ENCODE data around the gene COL23A1.

The COL23A1 gene

DNA sequence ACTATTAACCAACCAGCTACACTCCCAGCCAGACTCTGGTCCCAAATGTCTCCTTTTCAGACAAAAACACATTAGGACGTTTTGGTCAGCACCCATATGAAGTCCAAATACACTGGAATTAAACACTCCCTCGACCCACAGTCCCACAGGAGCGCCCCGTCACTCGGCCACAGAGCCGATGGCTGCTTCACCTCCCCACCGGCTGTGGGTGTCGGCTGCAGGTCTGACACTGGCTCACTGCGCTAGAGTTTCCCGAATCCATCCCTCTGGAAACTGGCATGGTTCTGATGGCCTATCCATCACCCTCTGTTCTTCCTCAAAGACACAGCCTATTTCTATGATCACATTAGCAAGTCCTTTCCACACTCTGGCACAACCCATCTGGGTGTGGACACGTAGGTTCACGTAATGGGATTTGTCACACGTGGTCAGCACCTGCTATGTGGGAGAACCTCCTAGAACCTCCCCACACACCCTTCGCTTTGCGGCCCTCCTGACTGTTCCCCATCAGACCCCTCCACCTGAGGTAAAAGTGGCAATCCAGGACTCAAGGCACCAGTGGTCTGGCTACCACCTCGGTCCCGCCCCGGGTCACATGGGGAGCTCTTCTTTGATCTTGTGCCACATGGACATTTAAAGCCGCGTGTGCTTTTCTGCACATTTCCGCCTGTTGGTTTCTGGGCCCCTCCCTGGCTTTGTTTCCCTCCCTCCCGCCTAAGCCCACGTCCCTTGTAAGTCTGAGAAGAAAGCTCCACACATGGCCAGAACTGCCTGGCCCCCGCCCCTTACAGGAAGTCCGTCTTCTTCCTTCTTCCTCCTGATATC lies 226.5 kb downstream of the COL23A1 start:
- Histone ChIP-seq H3K4me1 (no peaks in the 10 kb centered on the region), H3K27me3 (peaks cover 0 to 36% of the 10 kb centered on the region in 2 donors), H3K36me3 (no peaks in the 10 kb centered on the region), H3K9me3 (no peaks in the 10 kb centered on the region), H3K27ac (no peak overlapping the region), H3K4me3 (no peak overlapping the region)
- no peak for DNase-seq
- TF ChIP-seq, protein P1, sequence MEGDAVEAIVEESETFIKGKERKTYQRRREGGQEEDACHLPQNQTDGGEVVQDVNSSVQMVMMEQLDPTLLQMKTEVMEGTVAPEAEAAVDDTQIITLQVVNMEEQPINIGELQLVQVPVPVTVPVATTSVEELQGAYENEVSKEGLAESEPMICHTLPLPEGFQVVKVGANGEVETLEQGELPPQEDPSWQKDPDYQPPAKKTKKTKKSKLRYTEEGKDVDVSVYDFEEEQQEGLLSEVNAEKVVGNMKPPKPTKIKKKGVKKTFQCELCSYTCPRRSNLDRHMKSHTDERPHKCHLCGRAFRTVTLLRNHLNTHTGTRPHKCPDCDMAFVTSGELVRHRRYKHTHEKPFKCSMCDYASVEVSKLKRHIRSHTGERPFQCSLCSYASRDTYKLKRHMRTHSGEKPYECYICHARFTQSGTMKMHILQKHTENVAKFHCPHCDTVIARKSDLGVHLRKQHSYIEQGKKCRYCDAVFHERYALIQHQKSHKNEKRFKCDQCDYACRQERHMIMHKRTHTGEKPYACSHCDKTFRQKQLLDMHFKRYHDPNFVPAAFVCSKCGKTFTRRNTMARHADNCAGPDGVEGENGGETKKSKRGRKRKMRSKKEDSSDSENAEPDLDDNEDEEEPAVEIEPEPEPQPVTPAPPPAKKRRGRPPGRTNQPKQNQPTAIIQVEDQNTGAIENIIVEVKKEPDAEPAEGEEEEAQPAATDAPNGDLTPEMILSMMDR (IDR thresholded peaks at IDR 0.05), result no peak
- intact Hi-C loops (cut with DNase I; ENCODE audit: low total_unique reads), result no loop called here

DNA sequence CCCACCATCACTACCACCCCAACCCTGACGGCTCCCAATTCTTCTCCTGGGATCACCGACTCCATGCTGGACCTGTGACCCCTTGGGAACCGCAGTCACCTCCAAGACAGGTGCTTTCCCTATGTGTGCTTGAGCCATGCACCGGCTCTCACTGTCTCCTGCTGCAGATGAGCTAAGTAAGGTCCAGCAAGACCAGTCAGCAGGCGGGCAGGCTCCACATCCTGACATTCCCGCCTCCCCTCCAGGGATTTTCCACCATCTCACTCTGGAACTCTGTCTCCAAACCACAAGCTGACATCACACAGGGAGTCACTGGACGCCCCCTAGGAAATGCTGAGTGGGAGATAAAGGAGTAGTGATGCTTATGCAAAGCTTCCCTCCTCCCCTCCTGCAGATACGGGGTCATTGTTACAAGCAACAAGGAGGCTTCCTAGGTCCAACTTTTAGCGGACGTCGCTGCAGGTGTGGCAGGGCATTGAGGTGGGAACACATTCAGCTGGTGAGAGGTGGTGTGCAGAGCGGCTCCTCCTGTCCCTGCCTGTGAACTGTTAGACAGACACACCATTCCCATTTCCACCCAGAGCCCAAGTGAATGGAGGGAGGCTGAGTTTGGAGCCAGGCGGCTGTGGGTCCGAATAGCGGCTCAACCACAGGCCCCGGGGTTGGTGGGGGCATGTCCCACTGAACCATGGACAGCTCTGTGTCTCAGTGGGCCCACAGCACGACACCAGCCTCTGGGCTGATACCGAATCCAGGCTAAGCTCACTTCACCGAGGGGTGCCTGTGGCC lies 228.3 kb downstream of the COL23A1 start:
- intact Hi-C loops (cut with DNase I; ENCODE audit: low total_unique reads), result no loop called here
- Histone ChIP-seq H3K4me3 (no peak overlapping the region), H3K9me3 (no peaks in the 10 kb centered on the region), H3K27me3 (peaks cover 0 to 29% of the 10 kb centered on the region in 2 donors), H3K36me3 (no peaks in the 10 kb centered on the region), H3K27ac (no peak overlapping the region), H3K4me1 (no peaks in the 10 kb centered on the region)
- TF ChIP-seq, protein P1 (IDR thresholded peaks at IDR 0.05), result no peak
- no peak for DNase-seq

DNA sequence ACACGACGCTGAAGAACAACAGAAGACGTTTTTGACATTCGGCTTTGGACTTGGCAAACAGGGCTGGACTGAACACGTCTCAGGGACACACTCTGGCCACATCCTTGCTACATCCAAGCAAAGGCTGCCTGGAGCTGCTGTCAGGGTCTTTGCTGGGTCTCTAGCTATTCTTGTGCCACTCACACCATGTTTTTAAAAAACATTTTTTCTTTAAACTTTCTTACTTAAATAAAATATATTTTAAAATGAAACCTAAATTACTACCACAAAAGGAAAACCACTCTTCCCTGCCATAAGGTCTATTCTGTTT lies 229.3 kb downstream of the COL23A1 start:
- no peak for DNase-seq
- Histone ChIP-seq H3K27me3 (peaks cover 0 to 27% of the 10 kb centered on the region in 2 donors), H3K9me3 (no peaks in the 10 kb centered on the region), H3K4me1 (peaks cover 0 to 8% (median 6%) of the 10 kb centered on the region in 4 donors), H3K36me3 (no peaks in the 10 kb centered on the region), H3K4me3 (no peak overlapping the region), H3K27ac (no peak overlapping the region)
- TF ChIP-seq, protein P1 (IDR thresholded peaks at IDR 0.05), result no peak
- intact Hi-C loops (cut with DNase I; ENCODE audit: low total_unique reads), result no loop called here

DNA sequence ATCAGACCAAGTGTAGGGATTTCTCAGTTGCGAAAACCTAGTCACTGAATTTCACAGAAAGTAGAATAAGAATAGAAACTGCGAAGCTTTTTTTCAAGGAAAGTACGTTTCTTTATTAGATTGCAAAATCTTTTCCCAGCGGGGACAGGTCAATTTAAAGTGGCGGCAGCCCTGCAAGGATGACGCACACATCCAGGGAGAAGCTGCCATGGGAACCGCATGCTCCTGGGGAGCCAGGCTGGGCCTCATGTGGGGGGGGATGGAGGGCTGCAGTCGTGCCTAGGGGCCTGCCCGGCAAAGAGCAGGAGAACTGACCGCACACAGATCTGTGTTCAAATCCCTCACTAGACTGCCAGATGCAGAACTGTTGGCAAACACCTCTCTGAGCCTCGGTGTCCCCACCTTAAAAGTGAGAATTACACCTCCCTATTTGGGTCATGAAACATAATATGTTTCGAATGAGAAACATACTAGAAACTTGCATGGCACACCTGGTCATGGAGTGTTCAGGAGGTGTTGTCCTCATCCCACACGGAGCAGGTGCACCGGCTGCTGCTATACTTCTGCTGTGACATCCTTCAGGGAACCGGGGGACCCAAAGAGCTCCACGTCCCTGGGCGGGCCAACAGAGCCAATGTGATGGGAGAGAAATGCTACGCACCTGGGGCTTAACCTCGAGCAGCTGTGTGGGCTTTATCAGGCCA lies 229.8 kb downstream of the COL23A1 start:
- intact Hi-C loops (cut with DNase I; ENCODE audit: low total_unique reads), result no loop called here

DNA sequence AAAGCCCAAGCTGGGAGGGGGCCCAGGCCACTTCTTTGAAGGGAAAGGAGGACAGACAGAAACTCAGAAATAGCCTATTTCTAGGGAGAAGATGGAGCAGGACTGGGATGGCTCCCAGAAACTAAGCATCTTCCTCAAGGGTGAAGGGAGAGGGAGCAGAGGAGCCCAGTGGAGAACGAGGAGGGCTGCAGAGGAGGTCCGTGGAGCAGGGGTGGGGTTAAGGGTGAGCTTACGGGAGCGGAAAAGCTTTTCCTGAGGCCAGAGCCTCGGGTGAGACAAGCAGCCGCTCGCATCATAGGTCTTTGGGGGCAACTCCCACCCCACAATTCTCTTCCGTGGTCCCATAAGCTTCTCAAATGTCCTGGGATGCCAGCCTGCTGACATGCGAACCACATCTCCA lies 230.5 kb downstream of the COL23A1 start:
- Histone ChIP-seq H3K9me3 (no peaks in the 10 kb centered on the region), H3K4me3 (no peak overlapping the region), H3K36me3 (no peaks in the 10 kb centered on the region), H3K27ac (no peak overlapping the region), H3K27me3 (peaks cover 0 to 25% of the 10 kb centered on the region in 2 donors), H3K4me1 (peaks cover 0 to 8% (median 6%) of the 10 kb centered on the region in 4 donors)
- TF ChIP-seq, protein P1 (IDR thresholded peaks at IDR 0.05), result no peak
- intact Hi-C loops (cut with DNase I; ENCODE audit: low total_unique reads), result no loop called here
- DNase-seq, result no peak

More for the DNA sequence above, 229.8 kb downstream of the COL23A1 start:
- TF ChIP-seq, protein P1 (IDR thresholded peaks at IDR 0.05), result no peak
- Histone ChIP-seq H3K4me3 (no peak overlapping the region), H3K4me1 (peaks cover 0 to 8% (median 6%) of the 10 kb centered on the region in 4 donors), H3K27ac (no peak overlapping the region), H3K36me3 (no peaks in the 10 kb centered on the region), H3K27me3 (peaks cover 0 to 25% of the 10 kb centered on the region in 2 donors), H3K9me3 (no peaks in the 10 kb centered on the region)
- DNase-seq, result no peak

Measured in tibial artery (tissue), 4 donors.